GM12891 (cell line): ENCODE measurements around the gene SELENOK.

Experiments
- DNase-seq: peaks from one replicate; pipeline ENCODE4 v3.0.0; 2011; ENCODE audit warnings: low spot score; ENCODE audit not compliant: insufficient read length
- FAIRE-seq: peaks from 2 replicates; lab custom pipeline; 2011; peaks lifted over from hg19 to GRCh38; lab: Jason Lieb, UNC
- PAX5 ChIP-seq: IDR thresholded peaks from 2 replicates; pipeline ENCODE4 v1.6.1; 2011; ENCODE audit warnings: low read length, moderate library complexity, mild to moderate bottlenecking; ENCODE audit not compliant: insufficient read depth, severe bottlenecking
- POLR2A ChIP-seq: IDR thresholded peaks from 2 replicates; pipeline ENCODE4 v1.6.1; 2011; ENCODE audit warnings: low read depth, low read length, control low read depth
- POLR2AphosphoS5 ChIP-seq: IDR thresholded peaks from 2 replicates; pipeline ENCODE4 v1.6.1; 2011; ENCODE audit warnings: low read depth, low read length, control low read depth
- POU2F2 ChIP-seq: IDR thresholded peaks from 2 replicates; pipeline ENCODE4 v1.6.1; 2011; ENCODE audit warnings: low read depth, mild to moderate bottlenecking, control low read depth, low read length, moderate library complexity
- SPI1 ChIP-seq: IDR thresholded peaks from 2 replicates; pipeline ENCODE4 v1.6.1; 2011; ENCODE audit warnings: low read depth, low read length, control low read depth
- TAF1 ChIP-seq: IDR thresholded peaks from 2 replicates; pipeline ENCODE4 v1.6.1; 2011; ENCODE audit warnings: low read depth, low read length, control low read depth

Gene SELENOK

GRCh38 chr3:53860196-53860595 lies 31.5 kb downstream of the SELENOK start:
- DNase-seq (no peak), FAIRE-seq (no peak)
- no peak for TF ChIP-seq POLR2A
- TF ChIP-seq PAX5 = no peak
- TF ChIP-seq POU2F2 = no peak
- TF ChIP-seq POLR2AphosphoS5 = no peak
- no peak for TF ChIP-seq SPI1
- no peak for TF ChIP-seq TAF1

- no peak for TF ChIP-seq POU2F2
- no peak for TF ChIP-seq TAF1
- DNase-seq (no peak), FAIRE-seq (no peak)
Observed at GRCh38 chr3:53859178-53859577, 32.5 kb downstream of the SELENOK start.

DNA sequence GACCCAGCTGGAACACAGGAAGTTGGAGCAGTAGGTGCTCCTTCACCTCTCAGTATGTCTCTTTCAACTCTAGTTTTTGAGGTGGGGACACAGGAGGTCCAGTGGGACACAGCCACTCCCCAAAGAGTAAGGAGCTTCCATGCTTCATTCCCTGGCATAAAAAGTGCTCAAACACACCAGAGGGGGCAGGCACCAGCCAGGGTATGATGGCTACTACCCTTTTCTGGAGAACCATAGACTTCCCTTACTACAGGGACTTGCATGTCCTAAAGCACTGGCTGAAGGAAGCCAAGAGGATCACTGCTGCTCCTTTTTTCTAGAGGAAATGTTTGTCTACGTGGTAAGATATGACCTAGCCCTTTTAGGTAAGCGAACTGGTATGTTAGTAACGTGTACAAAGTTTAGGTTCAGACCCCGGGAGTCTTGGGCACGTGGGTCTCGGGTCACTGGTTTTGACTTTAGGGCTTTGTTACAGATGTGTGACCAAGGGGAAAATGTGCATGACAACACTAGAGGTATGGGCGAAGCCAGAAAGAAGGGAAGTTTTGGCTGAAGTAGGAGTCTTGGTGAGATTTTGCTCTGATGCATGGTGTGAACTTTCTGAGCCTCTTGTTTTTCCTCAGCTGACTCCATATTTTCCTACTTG lies 33.4 kb downstream of the SELENOK start:
- no peak for TF ChIP-seq POU2F2
- TF ChIP-seq PAX5 = no peak
- no peak for TF ChIP-seq TAF1
- TF ChIP-seq POLR2A = no peak
- TF ChIP-seq POLR2AphosphoS5 = no peak
- TF ChIP-seq SPI1 = no peak
- DNase-seq (no peak), FAIRE-seq (peak; percentile 54)

DNA sequence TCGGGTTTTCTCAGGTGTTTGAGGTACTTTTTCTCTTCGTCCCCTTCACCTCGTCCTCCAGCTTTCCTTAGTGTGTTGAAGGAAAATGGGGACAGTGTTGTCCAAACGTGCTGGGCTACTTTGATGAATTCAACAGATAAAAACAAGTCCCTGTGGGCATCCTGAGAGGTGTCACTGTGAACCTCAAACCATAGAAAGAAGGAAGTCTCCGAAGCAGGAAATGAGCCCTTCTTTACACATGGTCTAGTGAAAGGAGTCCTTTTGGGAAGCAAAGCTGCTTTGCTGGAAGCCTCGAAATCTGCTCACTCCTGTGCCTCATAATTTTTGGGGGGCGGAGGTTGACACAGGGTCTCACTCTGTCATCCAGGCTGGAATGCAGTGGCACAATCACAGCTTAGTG lies 34.7 kb downstream of the SELENOK start:
- no peak for DNase-seq
- FAIRE-seq = peak; percentile 56
- TF ChIP-seq POLR2AphosphoS5 = no peak
- no peak for TF ChIP-seq PAX5
- TF ChIP-seq SPI1 = peak; percentile 66
- TF ChIP-seq POLR2A = no peak
- TF ChIP-seq POU2F2 = no peak

DNA sequence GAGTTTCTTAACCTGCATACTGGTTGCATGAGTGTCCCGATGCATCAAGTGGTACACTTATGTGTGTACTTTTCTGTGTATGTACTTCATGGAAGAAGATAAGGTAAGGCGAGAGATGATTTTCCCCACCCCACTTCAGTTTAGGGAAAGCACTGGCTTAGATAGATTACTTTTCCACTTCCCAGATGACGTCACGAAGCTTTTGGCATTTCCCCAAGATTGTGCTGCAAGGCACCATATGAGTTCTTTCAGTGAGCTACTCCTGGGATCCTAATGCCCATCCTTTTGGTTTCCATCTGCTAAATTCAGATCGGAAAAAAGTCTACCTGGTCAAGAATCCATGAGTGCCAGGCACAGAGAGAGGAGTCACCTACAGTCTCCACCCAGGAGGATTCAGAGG lies 40.8 kb downstream of the SELENOK start:
- no peak for DNase-seq

DNA sequence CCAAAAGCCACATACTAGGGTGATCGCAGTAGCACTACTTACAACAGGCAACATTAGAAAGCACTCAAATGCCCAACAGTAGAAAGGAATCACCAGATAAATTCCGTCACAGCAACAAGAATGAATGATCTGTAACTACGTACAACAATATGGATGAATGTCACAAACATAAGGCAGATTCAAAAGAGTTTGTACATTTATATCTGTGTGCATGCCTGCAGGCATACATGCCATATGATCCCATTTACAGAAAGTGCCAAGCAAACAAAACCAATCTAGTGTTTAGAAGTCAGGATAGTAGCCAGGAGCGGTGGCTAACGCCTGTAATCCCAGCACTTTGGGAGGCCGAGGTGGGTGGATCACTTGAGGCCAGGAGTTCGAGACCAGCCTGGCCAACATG lies 41.7 kb downstream of the SELENOK start:
- no peak for DNase-seq
- TF ChIP-seq PAX5 = no peak
- no peak for FAIRE-seq

More for the DNA sequence above, 40.8 kb downstream of the SELENOK start:
- TF ChIP-seq SPI1 = no peak
- no peak for TF ChIP-seq POLR2A
- no peak for TF ChIP-seq TAF1
- TF ChIP-seq PAX5 = no peak
- no peak for TF ChIP-seq POU2F2
- TF ChIP-seq POLR2AphosphoS5 = no peak
- no peak for FAIRE-seq

DNA sequence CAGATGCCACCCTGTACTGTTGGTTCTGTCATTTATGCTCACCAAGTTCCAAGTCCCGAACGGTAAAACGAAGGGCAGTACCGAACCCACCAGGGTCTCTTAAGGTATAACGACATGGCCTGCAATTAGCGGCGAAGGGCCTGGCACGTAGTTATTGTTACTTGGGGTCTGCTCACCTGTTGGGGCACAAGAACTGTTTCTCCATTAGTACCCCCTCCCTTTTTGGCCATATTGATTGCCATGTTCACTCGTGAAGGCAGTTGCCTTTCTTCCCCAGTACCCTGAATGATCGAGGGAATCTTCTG lies 44.9 kb downstream of the SELENOK start:
- FAIRE-seq (peak; percentile 23), DNase-seq (no peak)
- TF ChIP-seq TAF1 (no peak), PAX5 (no peak), POLR2AphosphoS5 (no peak), SPI1 (no peak), POU2F2 (no peak), POLR2A (no peak)

GRCh38 chr3:53846134-53846850 lies 45.4 kb downstream of the SELENOK start, which contains the start of the genes CHDH and IL17RB:
TSS of gene CHDH (minus strand) at chr3:53846419. CDS start at chr3:53824008, 22,411 bp downstream.
TSS of gene IL17RB (plus strand) at chr3:53846568. CDS start at chr3:53846589, 21 bp downstream.
- FAIRE-seq = peak; percentile 93
- TF ChIP-seq SPI1 = no peak
- TF ChIP-seq POU2F2 = no peak
- no peak for TF ChIP-seq PAX5
- TF ChIP-seq POLR2A = no peak
- no peak for TF ChIP-seq POLR2AphosphoS5
- no peak for TF ChIP-seq TAF1
- DNase-seq = peak; percentile 56

GRCh38 chr3:53845881-53846133 lies 45.9 kb downstream of the SELENOK start:
- TF ChIP-seq PAX5 (no peak), SPI1 (no peak), POU2F2 (no peak), POLR2AphosphoS5 (no peak), TAF1 (no peak), POLR2A (no peak)
- DNase-seq (no peak), FAIRE-seq (no peak)

GRCh38 chr3:53845103-53845880 lies 46.4 kb downstream of the SELENOK start:
- peak; percentile 88 for FAIRE-seq
- TF ChIP-seq POLR2AphosphoS5 (no peak), SPI1 (no peak), PAX5 (no peak), POU2F2 (no peak), TAF1 (no peak), POLR2A (no peak)
- peak; percentile 51 for DNase-seq
